ENCODE data around the gene FARSB.

DNA sequence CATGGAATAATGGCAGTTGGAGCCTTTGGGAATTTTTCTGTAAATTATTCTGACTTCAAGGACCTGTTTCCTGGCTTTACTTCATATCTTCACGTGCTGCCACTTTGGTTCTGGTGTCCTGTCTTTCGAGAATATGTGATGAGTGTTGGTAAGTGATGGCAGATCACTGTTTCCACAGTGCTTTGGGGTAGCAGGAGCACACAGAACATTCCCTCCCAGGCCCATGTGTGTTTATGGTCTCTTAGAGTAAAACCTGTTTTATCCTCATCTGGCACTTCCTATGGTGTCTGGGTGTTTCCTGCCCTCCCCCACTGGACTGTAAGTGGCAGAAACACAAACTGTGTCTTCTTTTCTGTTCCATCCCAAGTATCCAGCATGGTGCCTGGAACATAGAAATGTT lies 33.4 kb upstream of the FARSB start:
- TF ChIP-seq POLR2A (IDR thresholded peaks at IDR 0.05; ENCODE audit: low read depth, low read length) (no peak), POLR2AphosphoS5 (IDR thresholded peaks at IDR 0.05; ENCODE audit: low read depth, low read length) (no peak)
